Small intestine (tissue), 7 donors: ENCODE measurements around the gene NBPF6. TPM values are rescaled to one million over a fixed set of nuclear protein-coding genes. Genes with fewer than 3 reads are reported as not detected.
"Not testable (repeated sequence)": the region's sequence is repeated elsewhere in the genome, so short reads cannot be mapped to it uniquely, and the experiment has no call there.

Source experiments
- DNase-seq, 2 donors: peaks; one replicate each; pipeline versions ENCODE4 v3.0.0 to v3.0.0-alpha.2; 2013
- FAIRE-seq: peaks from 2 replicates; lab custom pipeline; 2012; peaks lifted over from hg19 to GRCh38; lab: Jason Lieb, UNC
- H3K27ac ChIP-seq, 3 donors: one replicate each; pipeline ENCODE4 v1.5.1; 2013; ENCODE audit warnings: low read length in 2 of 3, mild to moderate bottlenecking in 2 of 3, control low read depth in 1 of 3, inconsistent platforms in 1 of 3, low read depth in 1 of 3, moderate library complexity in 1 of 3
- H3K27me3 ChIP-seq, 3 donors: one replicate each; pipeline ENCODE4 v1.6.1; 2013; ENCODE audit warnings: low read length in 3 of 3, inconsistent platforms in 1 of 3; ENCODE audit not compliant: control insufficient read depth in 3 of 3, insufficient read depth in 3 of 3
- H3K36me3 ChIP-seq, 3 donors: one replicate each; pipeline ENCODE4 v1.6.1; 2013; ENCODE audit warnings: low read length in 3 of 3, inconsistent platforms in 1 of 3, low read depth in 1 of 3, mild to moderate bottlenecking in 1 of 3, moderate library complexity in 1 of 3; ENCODE audit not compliant: control insufficient read depth in 3 of 3, insufficient read depth in 2 of 3
- H3K4me1 ChIP-seq, 3 donors: one replicate each; pipeline ENCODE4 v1.6.1; 2013; ENCODE audit warnings: low read length in 2 of 3, inconsistent platforms in 1 of 3, low read depth in 1 of 3, mild to moderate bottlenecking in 1 of 3, moderate library complexity in 1 of 3; ENCODE audit not compliant: control insufficient read depth in 3 of 3, insufficient read depth in 2 of 3
- H3K4me3 ChIP-seq, 3 donors: one replicate each; pipeline ENCODE4 v1.5.1; 2013; ENCODE audit warnings: low read length in 3 of 3, control low read depth in 1 of 3, inconsistent platforms in 1 of 3, low read depth in 1 of 3, mild to moderate bottlenecking in 1 of 3, moderate library complexity in 1 of 3
- H3K9me3 ChIP-seq, 2 donors: one replicate each; pipeline ENCODE4 v1.6.1; 2013; ENCODE audit warnings: low read depth in 1 of 2, low read length in 1 of 2; ENCODE audit not compliant: control insufficient read depth in 2 of 2, insufficient read depth in 1 of 2
- WGBS, 3 donors: extraction: QIAGEN DNeasy Blood & Tissue Kit; methylation state at CpG; one replicate each; pipeline ENCODE4 v1.1.7; 2013; 5-methylcytosine and 5-hydroxymethylcytosine counted together
- polyA plus RNA-seq, 4 donors: library from polyadenylated mRNA; stranded (reverse) in 3 of 4; unstranded in 1 of 4; fragments of 200-250 nt in 3 of 4; fragments of 120-200 nt in 1 of 4; gene quantifications; one replicate each; pipeline versions ENCODE4 v1.2.1 to v1.2.3, GENCODE V29; 2013
- donor health status: healthy with polysubstance abuse.
- donor health status: control.
- donor health status: control.
- donor health status: Bipolar disorder and iron deficiency.
- donor health status: healthy.

NBPF6 gene
- polyA plus RNA-seq, 4 donors: 0.09 to 0.55 TPM; not detected in 2

GRCh38 chr1:108454521-108454920 lies 4.4 kb downstream of the NBPF6 start:
- H3K4me3 ChIP-seq, H3K4me1 ChIP-seq, DNase-seq, FAIRE-seq, H3K27me3 ChIP-seq, H3K9me3 ChIP-seq, H3K36me3 ChIP-seq, H3K27ac ChIP-seq: not testable (repeated sequence)
- WGBS, 3 donors: no CpG with 5 or more reads among the region's 2 CpGs

GRCh38 chr1:108458661-108459060 lies 8.5 kb downstream of the NBPF6 start:
- not testable (repeated sequence) for H3K27ac ChIP-seq, H3K27me3 ChIP-seq, H3K4me3 ChIP-seq, H3K36me3 ChIP-seq, DNase-seq, FAIRE-seq, H3K4me1 ChIP-seq, H3K9me3 ChIP-seq
- no CpG with 5 or more reads among the region's 2 CpGs for WGBS, 3 donors

- not testable (repeated sequence) for FAIRE-seq, H3K27ac ChIP-seq, H3K36me3 ChIP-seq, H3K4me3 ChIP-seq, H3K4me1 ChIP-seq, DNase-seq, H3K27me3 ChIP-seq, H3K9me3 ChIP-seq
- WGBS, 3 donors: no CpG with 5 or more reads among the region's 3 CpGs
Measured at GRCh38 chr1:108461758-108462157, 11.6 kb downstream of the NBPF6 start.

GRCh38 chr1:108463962-108464361 lies 13.8 kb downstream of the NBPF6 start:
- H3K36me3 ChIP-seq, FAIRE-seq, H3K27me3 ChIP-seq: not testable (repeated sequence)

GRCh38 chr1:108466166-108466565 lies 16.0 kb downstream of the NBPF6 start:
- not testable (repeated sequence) for DNase-seq, H3K4me1 ChIP-seq
- no CpG with 5 or more reads among the region's 8 CpGs for WGBS, 3 donors

More at GRCh38 chr1:108463962-108464361, 13.8 kb downstream of the NBPF6 start:
- H3K4me1 ChIP-seq, H3K9me3 ChIP-seq, H3K27ac ChIP-seq, H3K4me3 ChIP-seq, DNase-seq: not testable (repeated sequence)
- WGBS, 3 donors: no CpG with 5 or more reads among the region's 3 CpGs

GRCh38 chr1:108467155-108467554 lies 17.0 kb downstream of the NBPF6 start:
- DNase-seq, FAIRE-seq, H3K4me1 ChIP-seq, H3K36me3 ChIP-seq, H3K9me3 ChIP-seq, H3K27me3 ChIP-seq, H3K27ac ChIP-seq, H3K4me3 ChIP-seq: not testable (repeated sequence)
- WGBS, 3 donors: 8 to 60% (median 29%) methylated on average over 3 of the region's 5 CpGs

More at GRCh38 chr1:108466166-108466565, 16.0 kb downstream of the NBPF6 start:
- not testable (repeated sequence) for FAIRE-seq, H3K27me3 ChIP-seq, H3K36me3 ChIP-seq, H3K4me3 ChIP-seq, H3K27ac ChIP-seq, H3K9me3 ChIP-seq

GRCh38 chr1:108470750-108471149 lies 20.6 kb downstream of the NBPF6 start:
- DNase-seq, FAIRE-seq, H3K4me1 ChIP-seq, H3K27me3 ChIP-seq, H3K36me3 ChIP-seq, H3K27ac ChIP-seq, H3K4me3 ChIP-seq, H3K9me3 ChIP-seq: not testable (repeated sequence)
- WGBS, 3 donors: 71 to 81% (median 73%) methylated on average over 4 of the region's 4 CpGs

- H3K4me3 ChIP-seq, H3K4me1 ChIP-seq, H3K27ac ChIP-seq, DNase-seq, H3K36me3 ChIP-seq, FAIRE-seq, H3K27me3 ChIP-seq, H3K9me3 ChIP-seq: not testable (repeated sequence)
- WGBS, 3 donors: 75 to 79% (median 78%) methylated on average over 5 to 6 of the region's 6 CpGs
Measured at GRCh38 chr1:108474516-108474915, 24.4 kb downstream of the NBPF6 start.

GRCh38 chr1:108478429-108479015 lies 28.4 kb downstream of the NBPF6 start:
- Histone ChIP-seq H3K36me3 (no peaks in the 10 kb centered on the region), H3K9me3 (no peaks in the 10 kb centered on the region), H3K4me3 (no peak overlapping the region), H3K27me3 (no peaks in the 10 kb centered on the region), H3K4me1 (no peaks in the 10 kb centered on the region), H3K27ac (no peak overlapping the region)
- no peak for DNase-seq
- FAIRE-seq: no peak
- WGBS, 3 donors: 91 to 94% (median 92%) methylated on average over 2 of the region's 2 CpGs
